Vagina (tissue), 2 donors: ENCODE measurements around the gene MADCAM1.

Experiments
- CTCF ChIP-seq, 3 experiments: fragments of 450-650 bp in 2 of 3; fragments of 200-600 bp in 1 of 3; sonication (generic) in 1 of 3; IDR thresholded peaks; one replicate each; pipeline ENCODE4 v1.5.1; 2017 to 2019; ENCODE audit warnings: antibody characterized with exemption in 3 of 3, mild to moderate bottlenecking in 2 of 3, moderate library complexity in 2 of 3
- POLR2A ChIP-seq, 2 donors: fragments of 450-650 bp; IDR thresholded peaks; one replicate each; pipeline ENCODE4 v1.6.1; 2017; ENCODE audit warnings: antibody characterized with exemption in 2 of 2, mild to moderate bottlenecking in 2 of 2, moderate library complexity in 2 of 2

GRCh38 chr19:514166-514663, 17.9 kb downstream of the MADCAM1 start:
- TF ChIP-seq CTCF (IDR thresholded peaks at IDR 0.05) = no peak
- TF ChIP-seq POLR2A (IDR thresholded peaks at IDR 0.05) = no peak
